WTC11 (cell line): Measurements from ENCODE around the gene LRP1. TPM values are rescaled to one million over a fixed set of nuclear protein-coding genes. Genes with fewer than 3 reads are reported as not detected.

Experiments
- ATAC-seq: fragments of 200-7000 bp; cut with Tn5 transposase; 2 replicates; pipeline ENCODE4 v1.10.0; 2021; ENCODE audit warnings: mild to moderate bottlenecking, moderate library complexity
- CTCF ChIA-PET: fragments of 300-600 bp; sonication (Branson Sonifier 250); formaldehyde crosslinking; loops from one replicate; lab custom pipeline; 2021; ENCODE audit warnings: antibody characterized with exemption; lab: Charles Lee
- POLR2A ChIA-PET: fragments of 350-600 bp; sonication (Branson Sonifier 250); formaldehyde crosslinking; loops from one replicate; lab custom pipeline; 2021; ENCODE audit warnings: antibody characterized with exemption; lab: Charles Lee
- DNase-seq: peaks from one replicate; pipeline ENCODE4 v3.0.0; 2021; ENCODE audit warnings: low spot score
- H3K27ac Mint-ChIP-seq: 2 replicates; pipeline ENCODE4 v1.8.0; 2021; ENCODE audit warnings: mixed read lengths
- H3K27me3 Mint-ChIP-seq: 2 replicates; pipeline ENCODE4 v1.8.0; 2021; ENCODE audit warnings: low read depth, mild to moderate bottlenecking, moderate library complexity, mixed read lengths
- H3K36me3 Mint-ChIP-seq: 2 replicates; pipeline ENCODE4 v1.8.0; 2021; ENCODE audit warnings: mixed read lengths
- H3K4me1 Mint-ChIP-seq: 2 replicates; pipeline ENCODE4 v1.8.0; 2022; ENCODE audit warnings: mixed read lengths
- H3K4me3 Mint-ChIP-seq: 2 replicates; pipeline ENCODE4 v1.8.0; 2021; ENCODE audit warnings: mild to moderate bottlenecking, moderate library complexity, mixed read lengths
- H3K9me3 Mint-ChIP-seq: 2 replicates; pipeline ENCODE4 v1.8.0; 2021; ENCODE audit warnings: mixed read lengths
- ARID4B ChIP-seq: sonication (generic); formaldehyde crosslinking; IDR thresholded peaks from 2 replicates; pipeline ENCODE4 v1.8.0; 2023; ENCODE audit warnings: missing genetic modification reagents, mild to moderate bottlenecking, borderline replicate concordance
- ETV6 ChIP-seq: sonication (generic); formaldehyde crosslinking; IDR thresholded peaks from 2 replicates; pipeline ENCODE4 v1.8.1; 2022; ENCODE audit warnings: mild to moderate bottlenecking, missing genetic modification reagents
- GABPB1 ChIP-seq: sonication (generic); formaldehyde crosslinking; IDR thresholded peaks from 2 replicates; pipeline ENCODE4 v1.8.1; 2023; ENCODE audit warnings: mild to moderate bottlenecking, missing genetic modification reagents
- GTF2I ChIP-seq: fragments of 250-450 bp; sonication (Bioruptor Pico); conservative IDR thresholded peaks from 2 replicates; pipeline ENCODE4 v1.4.0; 2021; ENCODE audit warnings: mild to moderate bottlenecking
- HMGA2 ChIP-seq: fragments of 250-450 bp; sonication (Bioruptor Pico); IDR thresholded peaks from 2 replicates; pipeline ENCODE4 v1.4.0; 2021; ENCODE audit warnings: mild to moderate bottlenecking, moderate library complexity
- IRF2 ChIP-seq: sonication (generic); formaldehyde crosslinking; IDR thresholded peaks from 2 replicates; pipeline ENCODE4 v1.8.0; 2022; ENCODE audit warnings: low read depth, missing genetic modification reagents, borderline replicate concordance
- JUN ChIP-seq: sonication (generic); formaldehyde crosslinking; IDR thresholded peaks from 2 replicates; pipeline ENCODE4 v1.8.0; 2023; ENCODE audit warnings: mild to moderate bottlenecking, missing genetic modification reagents
- RORB ChIP-seq: fragments of 250-450 bp; sonication (Bioruptor Pico); IDR thresholded peaks from 2 replicates; pipeline ENCODE4 v1.9.0; 2021; ENCODE audit warnings: mild to moderate bottlenecking
- SMAD4 ChIP-seq: sonication (generic); formaldehyde crosslinking; IDR thresholded peaks from 2 replicates; pipeline ENCODE4 v1.8.0; 2022; ENCODE audit warnings: mild to moderate bottlenecking, missing genetic modification reagents
- SOX15 ChIP-seq: fragments of 250-450 bp; sonication (Bioruptor Pico); IDR thresholded peaks from 2 replicates; pipeline ENCODE4 v1.9.0; 2021; ENCODE audit warnings: mild to moderate bottlenecking
- SP1 ChIP-seq: sonication (generic); formaldehyde crosslinking; conservative IDR thresholded peaks from 2 replicates; pipeline ENCODE4 v1.8.1; 2022; ENCODE audit warnings: missing genetic modification reagents
- TEAD1 ChIP-seq: sonication (generic); formaldehyde crosslinking; IDR thresholded peaks from 2 replicates; pipeline ENCODE4 v1.8.0; 2022; ENCODE audit warnings: mild to moderate bottlenecking, missing genetic modification reagents
- USF1 ChIP-seq: sonication (generic); formaldehyde crosslinking; IDR thresholded peaks from 2 replicates; pipeline ENCODE4 v1.8.0; 2022; ENCODE audit warnings: mild to moderate bottlenecking, missing genetic modification reagents
- ZNF263 ChIP-seq: sonication (generic); formaldehyde crosslinking; IDR thresholded peaks from 2 replicates; pipeline ENCODE4 v1.8.1; 2022; ENCODE audit warnings: low read depth, mild to moderate bottlenecking, moderate library complexity, missing genetic modification reagents
- ZNF423 ChIP-seq: fragments of 250-450 bp; sonication (Bioruptor Pico); IDR thresholded peaks from 2 replicates; pipeline ENCODE4 v2.1.2; 2022; ENCODE audit warnings: mild to moderate bottlenecking, moderate library complexity
- ZNF512 ChIP-seq: sonication (generic); formaldehyde crosslinking; IDR thresholded peaks from 2 replicates; pipeline ENCODE4 v1.8.1; 2022; ENCODE audit warnings: missing genetic modification reagents, borderline replicate concordance
- total RNA-seq: library from RNA; stranded (reverse); gene quantifications from 3 replicates; pipeline ENCODE4 v1.2.3, GENCODE V29; 2021
- TF ChIP-seq, protein P1 (sequence below): fragments of 250-450 bp; sonication (Bioruptor Pico); conservative IDR thresholded peaks from 2 replicates; pipeline ENCODE4 v1.9.0; 2021; ENCODE audit warnings: mild to moderate bottlenecking
- TF ChIP-seq, protein P2 (sequence below): fragments of 250-450 bp; sonication (Bioruptor Pico); IDR thresholded peaks from 2 replicates; pipeline ENCODE4 v2.1.2; 2022; ENCODE audit warnings: mild to moderate bottlenecking, moderate library complexity
- TF ChIP-seq, protein P3 (sequence below): sonication (generic); formaldehyde crosslinking; conservative IDR thresholded peaks from 2 replicates; pipeline ENCODE4 v1.8.1; 2022; ENCODE audit warnings: mild to moderate bottlenecking, missing genetic modification reagents
- TF ChIP-seq, protein P4 (sequence below): sonication (generic); formaldehyde crosslinking; IDR thresholded peaks from 2 replicates; pipeline ENCODE4 v1.8.1; 2022; ENCODE audit warnings: mild to moderate bottlenecking, missing genetic modification reagents, moderate library complexity, borderline replicate concordance

The LRP1 gene
- total RNA-seq, 1 experiment from 2014 or later = 120 TPM

DNA sequence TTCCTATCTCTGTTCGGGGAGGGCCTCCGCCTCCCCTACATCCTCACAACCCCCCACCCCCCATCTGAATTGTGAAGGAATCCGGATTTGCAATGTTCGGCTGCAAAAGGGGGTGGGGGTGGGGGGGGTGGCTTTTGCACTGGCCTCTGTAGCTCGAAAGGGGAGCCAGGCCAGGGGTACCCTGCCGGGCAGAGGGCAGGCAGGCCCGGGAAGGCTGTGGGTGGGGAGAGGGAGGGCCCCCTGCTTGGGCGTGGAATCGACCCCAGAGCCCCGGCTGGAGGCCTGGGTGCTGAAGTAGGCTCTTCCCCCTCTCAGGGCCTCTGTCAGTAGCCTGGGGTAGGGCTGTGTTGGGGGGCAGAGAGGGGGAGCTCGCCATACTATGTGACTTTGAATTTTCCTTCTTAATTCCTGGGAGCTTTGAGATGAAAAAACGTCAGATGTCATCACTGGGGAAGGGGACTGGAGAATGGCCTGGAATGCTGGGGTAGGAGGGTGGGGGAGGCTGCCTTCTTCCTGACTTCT lies 1.1 kb downstream of the LRP1 start:
- CTCF ChIA-PET = interaction anchor here (0.8 to 5.9 kb wide), 14 partner anchors 11 to 493 kb away, joined by 3 to 112 read pairs (median 6); partner anchors contain the start of gene STAT6
- Mint-ChIP-seq H3K9me3 (no peaks in the 10 kb centered on the region), H3K27ac (peak overlapping the region; percentile 60), H3K4me1 (peaks cover 63% of the 10 kb centered on the region), H3K4me3 (peak overlapping the region; percentile 85), H3K27me3 (peaks cover 3% of the 10 kb centered on the region), H3K36me3 (no peaks in the 10 kb centered on the region)
- ATAC-seq (peak; percentile 1; the same call in 1 of the 2 replicates), DNase-seq (no peak)
- TF ChIP-seq TEAD1 (0 out of 2 replicates have a peak, but pooled peaks have one; percentile 16), SP1 (CRISPR knock-in tag) (0 out of 2 replicates have a peak, but pooled peaks have one; percentile 22), ETV6 (CRISPR knock-in tag) (no peak), IRF2 (CRISPR knock-in tag) (no peak), ZNF423 (CRISPR knock-in tag) (peak; percentile 27; the same call in 1 of the 2 replicates)
- POLR2A ChIA-PET = interaction anchor here (0.6 to 3.5 kb wide), 4 partner anchors 18 to 100 kb away, joined by 3 to 15 read pairs (median 8); partner anchors contain the start of genes SHMT2 and STAT6

- no peaks in the 10 kb centered on the region for H3K9me3 Mint-ChIP-seq
- ChIA-PET POLR2A (interaction anchor here (0.6 to 3.5 kb wide), 3 partner anchors 18 to 100 kb away, joined by 3 to 15 read pairs (median 11); partner anchors contain the start of genes SHMT2 and STAT6), CTCF (interaction anchor here (0.8 to 5.9 kb wide), 9 partner anchors 18 to 493 kb away, joined by 3 to 112 read pairs (median 14); partner anchors contain the start of gene STAT6)
- H3K27me3 Mint-ChIP-seq = no peaks in the 10 kb centered on the region
- no peaks in the 10 kb centered on the region for H3K36me3 Mint-ChIP-seq
- ATAC-seq = no peak
- peaks cover 64% of the 10 kb centered on the region for H3K4me1 Mint-ChIP-seq
- H3K27ac Mint-ChIP-seq = peak overlapping the region; percentile 60
- H3K4me3 Mint-ChIP-seq = peak overlapping the region; percentile 85
- DNase-seq = no peak
- TF ChIP-seq ZNF263 (CRISPR knock-in tag) (no peak), GTF2I (CRISPR knock-in tag) (no peak), HMGA2 (CRISPR knock-in tag) (no peak), ARID4B (CRISPR knock-in tag) (no peak), JUN (no peak), SOX15 (CRISPR knock-in tag) (no peak), ZNF512 (CRISPR knock-in tag) (no peak), RORB (no peak), SMAD4 (CRISPR knock-in tag) (no peak), USF1 (CRISPR knock-in tag) (no peak), GABPB1 (CRISPR knock-in tag) (no peak)
- TF ChIP-seq, protein P1, sequence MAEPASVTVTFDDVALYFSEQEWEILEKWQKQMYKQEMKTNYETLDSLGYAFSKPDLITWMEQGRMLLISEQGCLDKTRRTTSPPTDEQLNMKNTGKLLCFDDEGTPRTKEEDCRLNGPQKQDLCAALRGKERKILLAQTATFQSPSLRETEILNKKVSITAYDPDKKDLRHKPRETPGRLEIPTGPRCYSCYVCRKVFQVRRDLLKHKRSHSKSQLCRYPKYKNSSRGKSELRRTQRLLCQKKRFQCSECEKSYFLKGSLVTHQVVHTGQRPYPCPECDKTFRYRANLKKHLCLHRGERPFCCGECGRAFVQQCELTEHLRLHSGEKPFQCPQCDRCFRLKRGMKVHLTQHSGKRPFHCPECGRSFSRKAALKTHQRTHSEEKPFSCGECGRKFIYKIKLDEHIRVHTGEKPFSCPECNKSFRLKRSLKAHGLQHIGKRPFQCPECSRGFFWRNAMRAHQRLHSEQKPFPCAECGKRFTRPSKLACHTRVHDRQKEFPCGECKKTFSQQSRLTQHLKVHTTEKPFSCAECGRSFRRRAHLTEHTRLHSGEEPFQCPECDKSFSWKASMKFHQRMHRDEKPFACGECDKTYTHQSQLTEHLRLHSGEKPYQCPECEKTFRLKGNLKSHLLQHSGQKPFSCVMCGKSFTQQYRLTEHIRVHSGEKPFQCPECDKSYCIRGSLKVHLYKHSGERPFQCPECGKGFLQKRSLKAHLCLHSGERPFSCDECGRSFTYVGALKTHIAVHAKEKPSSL (CRISPR knock-in tag) = no peak
- TF ChIP-seq, protein P2, sequence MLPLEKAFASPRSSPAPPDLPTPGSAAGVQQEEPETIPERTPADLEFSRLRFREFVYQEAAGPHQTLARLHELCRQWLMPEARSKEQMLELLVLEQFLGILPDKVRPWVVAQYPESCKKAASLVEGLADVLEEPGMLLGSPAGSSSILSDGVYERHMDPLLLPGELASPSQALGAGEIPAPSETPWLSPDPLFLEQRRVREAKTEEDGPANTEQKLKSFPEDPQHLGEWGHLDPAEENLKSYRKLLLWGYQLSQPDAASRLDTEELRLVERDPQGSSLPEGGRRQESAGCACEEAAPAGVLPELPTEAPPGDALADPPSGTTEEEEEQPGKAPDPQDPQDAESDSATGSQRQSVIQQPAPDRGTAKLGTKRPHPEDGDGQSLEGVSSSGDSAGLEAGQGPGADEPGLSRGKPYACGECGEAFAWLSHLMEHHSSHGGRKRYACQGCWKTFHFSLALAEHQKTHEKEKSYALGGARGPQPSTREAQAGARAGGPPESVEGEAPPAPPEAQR (CRISPR knock-in tag) = no peak
- TF ChIP-seq, protein P3, sequence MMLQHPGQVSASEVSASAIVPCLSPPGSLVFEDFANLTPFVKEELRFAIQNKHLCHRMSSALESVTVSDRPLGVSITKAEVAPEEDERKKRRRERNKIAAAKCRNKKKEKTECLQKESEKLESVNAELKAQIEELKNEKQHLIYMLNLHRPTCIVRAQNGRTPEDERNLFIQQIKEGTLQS = no peak
- TF ChIP-seq, protein P4, sequence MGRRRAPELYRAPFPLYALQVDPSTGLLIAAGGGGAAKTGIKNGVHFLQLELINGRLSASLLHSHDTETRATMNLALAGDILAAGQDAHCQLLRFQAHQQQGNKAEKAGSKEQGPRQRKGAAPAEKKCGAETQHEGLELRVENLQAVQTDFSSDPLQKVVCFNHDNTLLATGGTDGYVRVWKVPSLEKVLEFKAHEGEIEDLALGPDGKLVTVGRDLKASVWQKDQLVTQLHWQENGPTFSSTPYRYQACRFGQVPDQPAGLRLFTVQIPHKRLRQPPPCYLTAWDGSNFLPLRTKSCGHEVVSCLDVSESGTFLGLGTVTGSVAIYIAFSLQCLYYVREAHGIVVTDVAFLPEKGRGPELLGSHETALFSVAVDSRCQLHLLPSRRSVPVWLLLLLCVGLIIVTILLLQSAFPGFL (CRISPR knock-in tag) = no peak
These were observed 1.6 kb downstream of the LRP1 start for GRCh38 chr12:57129889-57130288.
